ENCODE data around the gene KIF17.
"Not testable (repeated sequence)": the region's sequence is repeated elsewhere in the genome, so short reads cannot be mapped to it uniquely, and the experiment has no call there.

Gene KIF17

DNA sequence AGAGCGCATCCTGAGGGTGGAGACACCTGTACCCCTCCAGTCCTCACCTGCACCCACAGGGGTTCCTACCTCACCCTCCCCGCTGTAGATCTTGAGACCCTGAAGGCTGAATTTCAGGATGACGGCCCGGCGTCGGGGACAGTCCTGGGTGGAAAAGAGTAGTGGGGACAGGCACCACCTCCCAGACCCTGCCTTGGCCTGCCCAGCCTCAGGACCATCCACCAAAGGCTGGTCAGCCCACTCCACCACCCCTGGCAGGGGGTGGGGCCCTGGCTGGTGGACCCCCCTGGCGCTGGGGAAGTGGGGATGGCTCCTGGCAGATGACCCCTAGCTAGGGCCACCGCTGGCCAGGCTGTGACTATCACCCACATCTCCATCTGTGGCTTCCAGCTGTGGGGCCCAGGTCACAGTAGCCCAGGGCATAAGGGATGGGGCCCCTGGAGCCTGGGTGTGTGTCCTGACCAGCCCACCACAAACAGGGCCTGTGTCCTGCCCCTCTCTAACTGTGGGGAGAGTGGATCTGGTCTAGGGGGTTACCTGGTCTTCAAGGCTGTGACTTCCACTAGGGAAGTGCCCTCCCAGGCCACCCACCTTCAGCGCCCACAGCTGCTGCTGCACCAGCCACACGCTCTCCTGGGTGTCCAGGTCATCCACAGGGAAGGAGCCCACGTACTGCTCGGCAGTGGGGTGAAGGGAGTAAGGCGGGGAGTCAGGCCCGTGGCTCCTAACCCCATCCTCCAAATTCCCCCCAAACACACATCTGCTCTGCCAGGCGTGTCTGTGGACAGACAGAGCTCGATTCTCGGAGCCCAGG is 9.3 kb upstream of the KIF17 start:
- no peak for DNase-seq

DNA sequence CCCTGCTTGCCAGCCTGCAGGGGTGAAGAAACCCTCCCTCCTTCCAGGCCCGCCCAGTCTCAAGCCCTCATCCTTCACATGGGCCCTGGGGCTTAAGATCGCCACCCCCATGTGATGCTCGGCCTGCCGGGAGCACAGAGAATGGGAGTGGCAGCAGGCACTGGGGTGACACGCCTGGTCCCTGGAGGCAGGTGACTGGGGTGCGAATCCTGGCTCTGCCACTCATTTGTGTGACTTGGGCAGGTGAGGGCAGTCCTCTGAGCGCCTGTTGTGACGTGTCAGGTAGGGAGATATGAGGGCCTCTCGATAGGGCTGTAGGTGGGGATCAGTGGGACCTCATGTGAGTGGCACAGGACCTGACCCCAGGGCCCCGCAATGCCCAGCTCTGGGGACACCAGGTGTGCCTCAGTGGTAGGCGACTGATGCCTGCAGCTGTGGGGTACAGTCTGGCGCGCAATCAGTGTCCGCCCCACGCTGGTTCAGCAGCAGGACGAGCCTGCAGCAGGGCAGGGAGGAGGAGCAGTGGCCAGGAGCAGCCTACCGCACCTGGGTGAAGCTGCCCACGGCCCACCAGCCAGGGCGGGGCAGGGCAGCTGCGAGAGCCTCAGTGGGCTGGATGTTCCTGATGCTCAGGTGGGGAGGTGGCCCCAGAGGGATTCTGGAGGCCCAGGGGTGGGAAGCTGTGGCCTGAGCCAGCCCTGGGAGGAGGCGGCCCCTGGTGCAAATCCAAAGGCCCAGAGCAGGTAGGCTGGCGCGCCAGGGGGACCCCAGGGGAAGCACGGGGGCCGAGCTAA is 8.5 kb upstream of the KIF17 start:
- no peak for DNase-seq

DNA sequence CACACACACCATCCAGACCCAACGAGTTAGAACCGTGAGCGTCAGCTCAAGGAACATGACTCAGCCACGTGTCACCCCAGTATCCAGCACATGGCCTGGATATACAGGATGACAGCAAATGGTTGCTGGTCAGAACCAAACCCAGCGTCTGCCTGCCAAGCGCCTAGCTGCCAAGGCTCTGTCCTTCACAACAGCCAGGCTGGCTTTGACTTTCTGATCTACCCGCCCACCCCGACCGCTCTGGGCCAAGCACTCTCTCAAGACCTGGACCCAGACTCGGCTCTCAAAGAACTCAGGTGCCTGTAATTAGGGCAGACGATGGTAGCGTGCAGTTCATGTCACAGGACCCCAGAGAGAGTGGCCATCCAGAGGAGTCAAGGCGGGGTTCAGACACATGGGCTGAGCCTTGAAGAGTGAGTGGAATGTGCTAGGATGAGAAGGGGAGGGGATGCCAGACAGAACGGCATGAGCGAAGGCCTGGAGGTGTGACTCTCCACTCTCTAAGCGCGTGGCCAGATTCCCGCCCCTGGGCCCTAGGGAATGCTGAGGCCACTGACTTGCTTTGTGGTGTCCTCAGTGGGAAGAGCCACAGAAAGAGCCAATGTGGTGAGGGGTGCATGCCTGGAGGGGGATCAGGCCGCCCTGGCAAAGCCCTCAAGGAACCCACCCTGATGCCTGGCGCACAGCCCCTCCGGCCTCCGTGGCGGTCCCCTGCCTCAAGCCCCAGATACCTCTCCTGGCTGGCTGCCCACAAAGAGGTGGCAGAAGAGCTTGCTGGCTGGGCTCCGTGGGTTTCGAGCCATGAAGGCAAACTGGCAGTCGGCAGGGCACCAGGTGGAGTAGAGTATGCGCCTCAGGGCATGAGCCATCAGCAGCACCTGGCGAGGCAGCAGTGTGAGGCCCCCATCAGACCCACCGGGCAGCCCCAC is 7.6 kb upstream of the KIF17 start:
- DNase-seq, result no peak

DNA sequence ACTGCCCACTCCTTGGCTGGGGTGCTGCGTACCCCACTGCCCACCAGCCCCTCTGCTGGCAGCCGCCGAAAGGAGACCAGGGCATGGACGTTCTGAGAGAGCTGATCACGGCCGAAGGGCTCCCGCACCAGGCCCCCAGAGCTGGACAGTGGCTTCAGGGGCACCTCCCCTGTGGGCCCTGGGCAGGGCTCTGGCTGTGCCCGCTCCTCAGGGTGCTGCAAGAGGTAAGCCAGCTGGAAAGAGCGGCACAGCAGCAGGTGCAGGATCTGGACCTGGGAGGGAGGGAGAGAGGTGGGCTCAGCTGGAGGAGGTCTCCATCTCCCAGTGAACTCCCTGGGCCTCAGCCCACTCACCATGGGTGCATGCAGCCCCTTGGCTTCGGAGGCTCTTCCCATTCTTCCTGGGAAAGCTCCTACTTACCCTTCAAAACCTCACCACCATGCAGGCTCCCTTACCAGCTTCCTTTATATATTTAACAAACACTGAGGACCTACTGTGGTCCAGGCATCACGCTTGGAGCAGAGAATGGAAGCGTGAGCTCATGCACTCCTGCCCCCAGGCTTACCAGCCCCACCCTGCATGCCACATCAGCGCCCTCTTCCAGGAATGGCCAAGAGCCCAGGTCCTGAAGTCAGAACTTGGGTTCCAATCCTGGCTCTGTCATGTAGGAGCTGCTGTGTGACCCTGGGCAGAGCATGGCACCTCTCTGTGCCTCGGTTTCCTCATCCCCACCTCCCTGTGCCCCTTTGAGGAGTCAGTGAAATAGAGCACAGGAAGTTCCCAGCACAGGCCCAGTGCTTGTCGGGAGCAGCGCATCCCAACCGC is 6.8 kb upstream of the KIF17 start:
- DNase-seq, result no peak

DNA sequence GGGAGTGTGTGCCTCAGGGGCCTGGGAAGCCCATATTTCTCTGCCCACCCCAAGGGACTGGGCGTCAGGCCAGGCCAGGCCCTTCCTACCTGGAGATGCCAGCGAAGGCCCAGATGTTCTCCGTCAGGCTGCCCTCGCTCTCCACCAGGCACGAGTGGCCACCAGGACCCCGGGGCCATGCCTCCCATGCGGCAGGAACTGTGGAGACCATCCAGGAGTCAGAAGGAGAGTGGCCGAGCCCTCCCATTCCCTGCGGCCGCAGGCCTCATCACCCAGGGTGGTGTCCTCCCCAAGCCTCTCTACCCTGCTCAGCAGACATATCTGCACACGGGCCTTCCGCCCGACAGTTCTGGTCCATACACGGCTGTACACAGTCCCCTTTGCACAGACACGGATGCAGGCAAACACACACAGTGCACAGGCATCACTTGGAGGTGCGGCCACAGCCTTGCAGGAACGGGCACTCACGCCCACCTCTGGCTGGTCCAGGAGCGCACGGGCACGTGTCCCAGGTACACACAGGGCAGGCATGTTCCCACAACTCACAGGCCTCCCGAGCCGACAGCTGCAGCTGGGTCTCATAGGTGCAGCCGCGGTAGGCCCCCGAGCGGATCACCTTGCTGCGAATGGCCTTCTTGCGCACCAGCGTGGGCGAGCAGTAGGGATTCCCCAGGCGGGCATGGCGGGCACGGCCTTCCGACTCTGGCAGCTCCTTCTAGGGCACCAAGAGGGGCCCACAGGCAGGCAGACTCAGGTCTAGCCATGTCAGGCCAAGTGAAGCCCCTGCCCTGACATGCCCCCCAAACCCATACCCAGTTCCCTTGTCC is 5.9 kb upstream of the KIF17 start:
- DNase-seq, result no peak

DNA sequence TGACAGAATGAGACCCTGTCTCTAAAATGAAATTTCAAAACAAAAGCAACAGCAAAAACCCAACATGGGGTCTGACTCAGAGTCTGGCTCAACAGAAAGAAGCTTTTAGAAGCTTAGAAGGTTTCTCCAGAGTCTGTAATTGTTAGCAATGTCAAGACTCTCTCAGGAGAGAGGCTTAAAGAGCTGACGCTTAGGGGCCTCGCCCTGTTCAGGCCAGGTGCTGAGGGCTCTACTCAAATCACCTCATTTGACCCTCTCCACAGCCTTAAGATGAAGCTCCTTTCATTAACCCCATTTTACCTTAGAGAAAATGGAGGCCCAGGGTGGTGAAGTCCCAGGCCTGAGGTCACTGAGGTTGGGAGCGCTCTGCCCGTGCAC is 5.3 kb upstream of the KIF17 start:
- DNase-seq, result no peak

DNA sequence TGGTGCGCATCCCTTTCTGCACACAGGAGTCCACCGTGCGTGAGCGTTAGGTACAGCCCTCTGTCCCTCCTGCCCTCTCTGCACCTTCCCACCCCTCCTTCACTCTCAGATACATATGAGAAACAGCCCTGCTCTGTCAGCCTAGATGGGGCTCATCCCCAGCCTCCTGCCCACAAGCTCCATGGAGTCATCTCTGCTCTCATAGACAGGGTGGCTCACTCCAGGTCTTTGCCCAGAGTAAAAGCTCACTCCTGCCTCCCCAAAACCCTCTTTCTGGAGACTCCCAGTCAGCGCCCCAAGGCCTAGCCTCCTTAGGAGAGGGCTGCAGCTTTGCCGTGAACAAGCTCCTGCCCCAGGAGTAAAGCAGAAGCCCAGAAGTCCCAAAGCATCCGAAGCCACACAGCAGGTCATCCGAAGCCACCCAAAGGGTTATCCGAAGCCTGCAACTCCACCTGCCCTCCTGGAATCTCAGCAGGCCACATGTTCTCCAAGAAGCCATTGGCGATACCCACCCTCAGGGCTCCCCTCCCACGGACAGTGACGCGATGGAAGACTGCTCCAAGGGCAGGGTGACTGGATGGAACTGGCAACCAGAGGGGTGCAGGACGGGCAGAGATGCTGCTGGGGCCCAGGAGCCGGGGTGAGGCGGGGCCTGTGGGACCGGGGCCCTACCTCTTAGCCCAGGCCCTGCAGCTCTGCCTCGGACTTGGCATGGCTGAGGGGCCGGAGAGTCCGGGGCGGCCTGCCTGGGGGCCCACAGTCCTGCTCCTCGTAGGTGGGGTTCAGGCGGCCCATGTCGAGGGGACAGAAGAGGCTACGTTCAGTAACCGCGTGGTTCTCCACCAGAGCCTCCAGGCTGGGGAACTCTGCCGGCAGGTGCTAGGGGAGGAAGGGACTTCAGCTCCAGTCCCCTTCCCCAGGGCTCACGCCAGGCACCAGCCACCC is 3.6 kb upstream of the KIF17 start:
- DNase-seq, result no peak

DNA sequence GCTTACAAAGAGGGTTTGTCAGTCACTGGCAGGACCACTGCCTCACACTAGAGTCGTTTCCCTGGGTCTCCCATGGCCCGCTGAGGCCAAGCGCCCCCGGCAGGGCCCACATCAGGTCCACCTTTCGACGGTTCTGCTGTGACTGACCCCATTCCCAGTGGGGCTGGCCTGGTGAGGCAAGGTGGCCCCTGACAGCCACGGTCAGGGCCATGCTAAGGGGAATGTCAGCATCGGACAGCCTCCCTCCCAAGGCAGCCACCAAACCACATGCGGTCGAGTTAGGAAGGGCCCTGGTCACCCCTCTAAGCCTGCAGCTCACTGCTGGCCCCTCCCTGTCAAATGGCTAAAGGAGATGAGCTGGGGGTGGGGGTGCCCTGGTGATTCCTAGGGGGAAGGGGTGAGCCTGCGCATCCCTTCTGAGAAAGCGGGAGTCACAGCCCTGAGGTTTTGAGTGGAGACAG is 2.9 kb upstream of the KIF17 start:
- DNase-seq, result no peak

DNA sequence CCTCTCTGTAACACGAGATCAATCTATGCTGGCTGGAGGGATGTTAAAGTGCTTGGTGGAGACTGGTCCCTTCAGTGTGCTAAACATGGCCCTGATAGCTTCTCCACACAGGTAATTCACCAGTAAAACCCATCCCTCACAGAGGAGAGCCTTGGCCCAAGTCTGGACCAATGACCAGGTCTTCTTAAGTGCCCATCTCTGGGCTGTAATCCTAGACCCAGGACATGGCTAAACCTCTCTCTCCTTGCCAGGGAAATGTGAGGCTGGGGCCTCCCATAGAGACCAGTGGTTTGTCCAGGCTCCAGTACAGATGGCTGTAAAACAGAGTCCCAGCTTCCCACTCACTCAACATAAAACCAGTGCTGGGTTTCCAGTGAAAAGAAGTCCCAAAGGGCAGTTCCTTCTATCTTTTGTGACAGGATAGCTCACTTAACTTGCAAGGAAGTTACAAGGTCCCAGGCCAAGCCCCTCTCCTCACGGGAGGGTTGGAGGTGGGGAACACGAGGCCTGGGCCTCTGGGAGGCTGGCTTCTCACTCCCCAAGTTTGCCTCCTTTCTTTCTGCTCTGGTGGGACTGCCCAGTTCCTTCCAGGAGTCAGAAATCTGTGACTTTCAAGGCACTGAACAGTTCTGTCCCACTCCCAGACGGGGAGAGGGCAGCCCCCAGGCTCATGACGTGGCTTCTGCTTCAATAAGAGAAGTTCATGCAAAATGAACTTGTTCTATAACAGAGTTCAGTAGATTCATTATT is 2.2 kb upstream of the KIF17 start:
- DNase-seq, result no peak

DNA sequence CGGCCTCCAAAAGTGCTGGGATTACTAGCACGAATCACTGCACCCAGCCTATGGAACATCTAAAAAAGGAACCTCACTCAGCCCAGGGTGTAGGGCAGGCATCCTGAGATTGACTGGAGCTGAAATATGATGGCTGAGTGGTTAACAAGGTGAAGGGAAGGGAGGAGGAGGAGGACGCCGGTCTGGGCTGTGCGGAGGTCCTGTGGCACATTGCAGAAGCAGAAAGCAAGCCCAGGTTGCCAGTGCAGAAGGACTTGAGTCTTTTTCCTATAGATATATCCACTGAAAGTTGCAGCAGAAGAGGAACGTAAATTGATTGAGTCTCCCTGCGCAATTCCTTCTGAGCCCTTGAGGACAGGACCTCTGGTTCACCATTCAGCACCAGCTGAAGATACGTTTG is 1.5 kb upstream of the KIF17 start:
- DNase-seq, result no peak

DNA sequence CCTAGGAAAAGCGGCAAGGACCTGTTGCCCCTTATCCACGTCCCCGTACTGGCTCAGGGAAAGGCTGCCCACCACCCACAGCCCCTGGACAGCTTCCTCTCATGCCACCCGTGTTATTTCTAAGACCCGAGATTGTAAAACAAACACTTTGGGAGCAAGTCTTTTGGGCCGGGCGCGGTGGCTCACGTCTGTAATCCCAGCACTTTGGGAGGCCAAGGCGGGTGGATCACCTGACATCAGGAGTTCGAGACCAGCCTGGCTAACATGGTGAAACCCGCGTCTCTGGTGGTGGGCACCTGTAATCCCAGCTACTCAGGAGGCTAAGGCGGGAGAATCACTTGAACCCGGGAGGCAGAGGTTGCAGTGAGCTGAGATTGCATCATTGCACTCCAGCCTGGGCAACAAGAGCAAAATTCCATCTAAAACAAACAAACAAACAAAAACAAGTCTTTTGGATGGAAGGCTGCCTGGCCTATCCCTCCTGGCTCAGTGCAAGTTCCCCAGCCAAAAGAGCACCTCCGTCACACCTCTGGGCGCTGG is 606 bp upstream of the KIF17 start:
- not testable (repeated sequence) for DNase-seq

DNA sequence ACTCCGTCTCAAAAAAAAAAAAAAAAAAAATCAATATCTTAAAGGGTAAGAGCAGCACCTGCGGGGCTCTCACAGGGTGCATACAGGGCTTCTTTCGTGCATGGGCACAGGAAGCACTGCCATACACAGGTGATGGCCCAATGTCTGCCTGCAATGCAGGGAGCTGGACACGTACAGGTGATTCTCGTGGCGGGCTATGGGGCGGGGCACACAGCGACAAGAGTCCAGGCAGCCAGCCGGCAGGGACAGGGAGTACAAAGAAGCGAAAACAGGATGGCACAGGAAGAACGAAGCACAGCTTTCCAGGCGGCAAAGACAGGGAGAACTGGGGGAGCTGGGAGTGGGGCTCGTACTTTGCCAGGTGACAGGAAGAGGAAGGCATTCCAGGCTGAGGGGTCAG is 1.6 kb downstream of the KIF17 start:
- DNase-seq, result no peak

DNA sequence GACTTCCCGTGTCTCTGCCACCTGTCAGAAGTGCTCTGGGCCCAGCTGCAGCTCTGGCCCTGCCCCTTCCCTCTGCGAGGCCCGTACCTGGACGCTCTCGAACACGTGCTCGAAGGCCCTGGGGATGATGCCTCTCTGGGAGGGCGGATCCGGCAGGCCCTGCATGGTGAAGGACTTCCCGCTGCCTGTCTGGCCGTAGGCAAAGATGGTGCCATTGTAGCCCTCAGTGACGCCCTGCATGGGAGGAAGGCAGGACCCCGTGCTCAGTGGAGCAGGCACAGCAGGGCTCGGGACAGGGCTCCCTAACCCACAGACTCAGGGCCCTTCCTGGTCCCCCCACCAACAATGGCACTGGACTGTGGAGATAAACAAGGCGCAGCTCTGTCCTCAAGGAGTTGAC is 2.4 kb downstream of the KIF17 start:
- no peak for DNase-seq

DNA sequence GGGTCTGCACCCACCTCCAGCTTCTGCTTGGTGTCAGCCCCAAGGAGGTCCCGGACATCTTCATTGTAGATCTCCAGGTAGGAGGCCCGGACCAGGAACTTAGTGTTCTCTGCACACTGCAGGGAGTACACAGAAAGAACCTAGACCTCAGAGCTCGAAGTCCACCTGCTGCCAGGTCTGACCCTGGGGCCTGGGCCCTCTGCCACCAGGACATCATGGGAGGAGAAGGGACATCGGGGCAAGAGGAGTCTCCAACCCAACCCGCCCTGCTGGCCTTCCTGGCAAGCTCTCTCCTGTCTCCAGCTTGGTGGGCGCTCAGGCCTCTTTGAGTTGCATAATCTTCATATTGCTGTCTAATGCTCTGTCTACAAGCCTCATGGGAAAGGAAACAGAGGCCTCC is 4.4 kb downstream of the KIF17 start:
- no peak for DNase-seq

DNA sequence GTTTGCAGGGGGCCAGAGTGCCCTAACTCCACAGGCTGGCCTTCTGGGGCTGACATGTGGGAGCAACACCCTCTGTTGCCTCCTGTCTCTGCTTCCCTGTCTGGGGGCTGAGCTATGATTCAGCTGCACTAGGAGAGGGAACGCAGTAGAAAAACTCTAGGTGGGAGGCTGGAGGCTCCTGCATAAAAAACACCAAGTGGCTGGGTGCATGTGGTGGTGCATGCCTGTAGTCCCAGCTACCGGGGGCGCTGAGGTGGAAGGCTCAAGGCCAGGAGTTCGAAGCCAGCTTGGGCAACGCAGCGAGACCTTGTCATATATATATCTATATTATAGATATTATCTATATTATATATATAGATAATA is 5.6 kb downstream of the KIF17 start:
- DNase-seq, result no peak

DNA sequence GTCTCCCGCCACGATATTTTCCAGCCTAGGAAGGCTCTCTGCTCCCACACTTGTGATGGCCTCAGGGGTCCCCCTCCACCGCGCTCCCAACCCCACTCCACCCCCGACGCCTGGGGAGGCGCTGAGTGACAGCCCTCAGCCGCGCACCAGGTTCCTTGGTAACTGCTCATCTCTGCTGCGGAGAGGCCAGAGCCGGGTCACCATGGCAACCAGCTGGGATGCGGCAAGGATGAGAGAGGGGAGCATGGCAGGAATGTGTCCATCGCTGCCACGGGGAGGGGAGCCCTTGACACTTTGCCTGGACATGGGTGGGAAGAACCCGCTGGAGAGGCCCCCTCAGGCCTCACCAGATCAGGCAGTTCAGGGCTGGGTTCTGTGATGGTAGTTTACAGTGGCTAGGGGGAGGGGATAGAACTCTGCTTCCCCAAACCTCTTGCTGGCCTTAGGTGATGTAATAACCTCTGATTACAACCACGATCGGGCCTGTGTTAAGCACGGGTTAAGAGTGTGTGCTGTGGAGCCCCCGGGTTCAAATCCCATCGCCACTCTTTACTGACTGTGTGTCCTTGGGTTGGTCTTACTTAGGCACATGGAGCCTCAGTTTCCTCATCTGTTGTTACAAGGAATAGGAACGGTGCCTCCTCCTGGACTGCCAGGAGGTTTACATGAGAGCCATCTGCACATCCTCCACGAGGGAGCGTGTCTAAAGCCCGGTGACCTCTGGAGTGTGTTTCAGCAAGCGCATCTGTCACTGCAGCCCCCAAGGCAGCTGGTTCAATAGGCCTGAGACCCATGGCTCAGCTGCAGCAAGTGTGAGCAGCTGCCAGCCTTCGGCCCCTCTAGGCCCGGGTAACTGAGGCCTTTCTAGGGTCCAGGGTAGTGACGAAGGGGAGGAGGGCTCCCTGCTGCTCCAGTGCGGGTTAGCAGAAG is 6.3 kb downstream of the KIF17 start:
- DNase-seq, result no peak

DNA sequence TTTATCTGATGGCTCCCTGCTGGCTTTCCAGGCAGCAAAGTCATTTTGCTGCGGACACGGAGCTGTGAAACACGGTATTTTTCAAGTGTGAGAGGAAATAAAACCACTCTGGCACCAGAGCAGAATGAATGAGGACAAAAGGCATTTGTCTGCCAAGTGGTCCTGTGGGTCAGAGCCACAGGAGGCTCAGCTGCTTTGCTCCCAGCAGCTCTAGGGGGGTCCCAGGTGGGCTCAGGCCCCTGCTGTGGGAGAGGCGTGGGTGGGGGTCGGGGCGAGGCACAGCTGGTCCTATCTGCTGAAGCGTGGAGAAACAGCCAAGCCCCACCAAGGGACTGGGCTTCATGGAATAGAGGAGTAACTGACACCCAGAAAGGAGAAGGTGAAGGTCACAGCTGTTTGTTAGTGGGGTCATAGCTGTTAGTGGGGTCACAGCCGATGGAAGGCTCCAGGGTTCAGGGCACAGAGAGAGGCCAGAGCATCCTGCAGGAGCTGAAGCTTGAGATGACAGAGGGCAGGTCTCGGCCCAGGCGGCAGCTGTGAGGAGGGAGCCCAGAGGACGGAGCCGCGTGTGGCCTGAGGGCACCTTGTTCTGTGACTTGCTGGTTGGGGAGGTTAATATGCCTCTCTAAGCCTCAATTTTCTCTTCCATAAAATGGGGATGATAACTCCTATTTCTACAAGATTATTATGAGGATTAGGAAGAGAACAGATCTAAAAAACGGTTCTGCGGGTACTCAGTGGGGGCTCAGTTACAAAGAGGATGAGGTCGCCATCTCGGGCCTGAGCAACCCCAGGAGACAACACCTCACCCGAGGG is 7.1 kb downstream of the KIF17 start:
- no peak for DNase-seq

Data from stimulated activated CD4-positive, alpha-beta T cell treated with anti-CD3 and anti-CD28 coated beads, Interleukin-1b, Interleukin-23, amount 100 ng/mL, for 48 hours (primary cell).